CD4-positive, alpha-beta T cell treated with Interleukin-17A for 1 hour (primary cell): ENCODE results near the gene MIB2.

Source experiments
- DNase-seq: peaks from one replicate; pipeline ENCODE4 v3.0.0-alpha.2; 2020

Gene MIB2

DNA sequence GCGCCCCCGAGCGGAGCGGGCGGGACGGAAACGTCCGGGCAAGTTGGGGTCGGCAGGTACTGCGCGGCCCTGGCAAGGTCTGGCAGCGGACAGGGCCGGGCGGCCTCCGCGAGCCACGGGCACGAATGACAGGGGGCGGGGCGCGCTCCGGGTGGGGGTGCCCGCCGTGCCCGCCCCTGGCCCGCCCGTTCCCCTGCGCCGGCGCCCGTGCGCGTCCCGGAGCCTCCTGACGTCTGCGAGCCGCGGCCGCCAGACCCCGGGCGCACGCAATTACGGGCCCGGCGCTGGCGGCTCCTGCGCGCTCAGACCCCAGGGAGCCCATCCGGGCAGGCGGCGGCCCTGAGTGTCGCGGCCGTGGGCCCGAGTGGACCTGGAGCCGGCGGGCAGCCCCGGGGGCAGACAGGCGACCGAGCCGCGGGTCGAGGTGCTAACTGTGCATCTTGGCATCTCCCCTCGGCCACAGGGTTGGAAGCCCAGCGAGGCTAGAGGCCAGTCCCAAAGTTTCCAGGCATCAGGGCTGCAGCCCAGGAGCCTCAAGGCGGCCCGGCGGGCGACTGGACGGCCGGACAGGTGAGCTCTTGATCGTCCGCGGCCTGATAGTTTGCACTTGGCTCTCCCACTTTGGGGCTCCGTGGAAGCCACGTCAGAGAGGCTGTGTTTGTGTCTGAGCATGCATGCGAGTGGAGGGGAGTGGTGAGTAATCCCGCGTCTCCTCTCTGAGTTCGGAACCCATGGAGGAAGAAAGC is 918 bp downstream of the MIB2 start:
- peak; percentile 59 for DNase-seq

DNA sequence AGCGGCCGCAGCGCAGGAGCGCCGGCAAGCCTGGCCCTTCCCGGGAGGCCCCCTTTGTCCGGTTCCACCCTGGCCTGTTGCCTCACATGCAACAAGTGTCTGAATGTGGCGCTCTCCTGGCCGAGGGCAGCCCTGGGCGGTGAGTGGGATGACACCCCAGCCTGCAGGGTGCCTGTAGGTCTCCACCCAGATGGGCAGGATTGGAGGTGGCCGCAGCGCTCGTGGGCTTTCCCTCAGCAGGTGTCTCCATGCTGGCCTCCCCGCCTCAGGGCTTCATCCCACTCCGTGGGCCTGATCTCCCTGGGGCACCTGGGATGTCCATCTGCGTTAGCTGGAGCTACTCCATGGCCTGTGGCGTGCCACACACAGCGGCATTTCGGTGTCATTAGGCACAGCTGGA is 1.5 kb downstream of the MIB2 start:
- DNase-seq, result no peak

DNA sequence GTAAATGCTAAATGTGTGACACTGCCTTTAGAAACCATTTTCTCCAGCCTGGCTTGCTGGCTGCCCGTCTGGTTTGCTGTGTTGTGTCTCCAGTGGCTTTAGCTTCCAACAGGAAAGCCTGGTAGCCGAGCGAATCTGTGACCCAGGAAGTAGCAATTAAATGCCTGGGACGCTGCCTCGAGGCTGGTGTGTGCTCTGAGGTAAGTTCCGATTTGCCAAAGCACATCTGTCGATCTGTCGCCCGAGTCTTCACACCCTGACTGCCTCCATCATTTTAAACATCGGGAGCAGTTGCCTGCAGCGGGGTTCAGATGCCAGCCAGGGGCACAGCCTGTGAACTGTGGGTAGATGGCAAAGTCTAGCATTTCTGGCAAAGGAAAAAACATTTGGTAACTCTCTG is 2.2 kb downstream of the MIB2 start:
- DNase-seq, result no peak

DNA sequence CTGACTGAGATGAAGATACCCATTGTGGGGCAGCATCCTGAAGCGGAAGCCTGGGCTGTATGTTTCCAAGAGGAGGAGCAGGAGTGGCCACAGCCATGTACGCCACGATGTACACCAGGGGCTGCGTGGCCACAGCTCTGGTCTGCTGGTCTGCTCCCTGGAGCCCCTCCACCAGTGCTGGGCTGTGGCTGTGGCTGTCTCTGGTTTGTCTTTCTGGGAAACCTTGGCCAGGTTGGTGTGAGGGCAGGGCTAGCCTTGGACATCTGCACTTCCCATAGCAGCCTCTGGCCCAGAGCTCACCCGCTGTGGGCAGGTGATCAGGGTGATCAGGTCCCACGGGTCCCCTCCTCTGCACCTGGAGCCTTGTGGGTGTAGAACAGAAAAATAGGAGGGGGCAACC is 2.6 kb downstream of the MIB2 start:
- no peak for DNase-seq

- no peak for DNase-seq
These were observed 3.2 kb downstream of the MIB2 start for GRCh38 chr1:1618396-1619068.

DNA sequence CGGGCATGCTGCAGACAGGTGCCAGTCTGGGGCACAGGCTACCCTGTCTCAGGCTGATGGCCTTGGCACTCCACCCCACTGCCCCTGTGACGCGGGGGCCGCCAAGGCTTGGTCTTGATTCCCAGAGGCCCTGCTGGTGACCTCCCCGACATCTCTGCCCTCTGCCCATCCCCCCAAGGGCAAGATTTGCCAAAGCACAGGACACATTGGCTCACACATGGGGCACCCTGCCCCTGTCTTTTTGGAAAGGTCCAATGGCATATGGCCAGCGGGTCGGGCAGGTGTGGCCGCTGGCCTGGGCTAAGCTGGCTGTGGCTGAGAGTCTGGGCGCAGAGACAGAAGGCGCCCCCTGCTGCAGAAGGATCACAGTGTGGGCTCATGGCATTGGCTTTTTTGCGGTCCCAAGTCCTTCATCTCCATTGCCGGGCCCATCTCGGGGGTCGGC is 4.6 kb downstream of the MIB2 start:
- DNase-seq, result no peak

- no peak for DNase-seq
These were observed 5.3 kb downstream of the MIB2 start for GRCh38 chr1:1620433-1621139.

DNA sequence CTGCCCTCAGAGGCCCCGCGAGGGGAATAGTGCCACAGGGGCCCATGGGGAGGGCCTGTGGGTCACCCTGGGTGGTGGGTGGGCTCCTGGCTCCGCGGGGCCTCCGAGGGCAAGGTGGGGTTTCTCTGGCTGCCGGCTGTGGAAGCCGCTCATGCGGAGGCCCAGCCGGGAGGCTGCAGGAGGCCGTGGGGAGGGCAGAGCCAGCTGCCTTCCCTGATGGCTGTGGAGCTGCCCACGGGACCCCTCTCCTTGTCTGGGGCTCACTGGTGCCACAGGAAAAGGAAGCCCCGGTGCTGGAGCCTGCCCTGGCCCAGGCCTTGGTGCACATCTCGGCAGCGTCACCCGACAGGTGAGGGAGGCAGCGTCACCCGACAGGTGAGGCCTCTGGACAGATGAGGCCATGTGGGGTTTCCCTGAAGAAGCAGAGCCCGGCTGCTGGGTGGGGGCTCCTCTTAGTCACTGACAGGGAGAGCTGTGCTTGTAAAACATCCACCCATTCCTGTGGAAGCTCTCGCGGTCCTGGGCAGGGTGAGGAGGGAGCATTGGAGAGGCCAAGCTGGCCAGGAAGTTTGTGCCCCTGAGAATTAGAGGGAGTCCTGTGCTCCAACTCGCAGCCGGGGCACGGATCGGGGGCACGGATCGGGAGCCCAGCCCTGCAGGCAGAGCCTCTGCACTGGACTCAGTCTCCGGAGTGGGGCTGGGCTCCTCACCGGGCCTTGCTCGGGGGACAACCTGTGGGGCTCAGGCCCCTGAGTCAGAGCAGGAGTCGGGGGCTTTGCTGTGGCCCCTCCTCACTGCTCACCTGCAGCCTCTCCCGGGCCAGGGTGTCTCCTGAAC is 6.1 kb downstream of the MIB2 start:
- no peak for DNase-seq

DNA sequence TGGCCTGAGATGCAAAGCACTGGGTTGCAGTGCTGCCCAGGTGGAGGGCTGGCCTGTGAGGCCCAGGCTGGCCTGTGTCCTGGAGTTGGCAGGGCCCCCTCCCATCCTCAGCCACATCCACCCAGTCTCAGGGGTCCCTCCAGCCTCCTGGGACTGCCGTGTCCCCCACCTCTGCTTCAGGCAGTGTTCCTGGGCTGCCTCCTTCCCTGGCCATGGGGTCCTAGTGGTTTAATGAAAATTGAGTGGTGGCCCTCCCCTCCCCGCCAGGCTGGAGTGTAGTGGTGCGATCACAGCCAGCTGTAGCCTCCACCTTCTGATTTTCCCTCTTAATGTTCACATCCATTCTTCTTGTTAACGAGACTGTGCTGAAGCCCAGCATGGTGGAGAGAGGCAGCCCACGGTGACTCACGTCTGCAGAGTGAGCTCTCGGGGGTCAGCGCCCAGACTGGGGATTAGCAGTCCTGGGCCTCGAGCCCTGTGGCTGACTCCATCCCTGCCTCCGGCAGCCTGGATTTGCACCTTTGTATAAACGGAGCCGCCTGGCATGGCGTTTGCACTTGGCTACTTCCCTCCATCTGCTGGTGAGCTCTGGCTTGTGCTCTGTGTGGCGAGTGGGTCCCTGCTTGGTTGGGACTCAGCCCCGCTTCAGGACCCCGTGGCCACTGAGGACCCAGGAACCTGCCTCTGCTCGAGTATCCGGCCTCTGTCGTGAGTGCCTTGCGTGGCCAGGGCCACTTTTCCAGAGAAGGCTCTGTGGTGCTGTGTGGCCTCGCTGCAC is 6.9 kb downstream of the MIB2 start:
- no peak for DNase-seq

DNA sequence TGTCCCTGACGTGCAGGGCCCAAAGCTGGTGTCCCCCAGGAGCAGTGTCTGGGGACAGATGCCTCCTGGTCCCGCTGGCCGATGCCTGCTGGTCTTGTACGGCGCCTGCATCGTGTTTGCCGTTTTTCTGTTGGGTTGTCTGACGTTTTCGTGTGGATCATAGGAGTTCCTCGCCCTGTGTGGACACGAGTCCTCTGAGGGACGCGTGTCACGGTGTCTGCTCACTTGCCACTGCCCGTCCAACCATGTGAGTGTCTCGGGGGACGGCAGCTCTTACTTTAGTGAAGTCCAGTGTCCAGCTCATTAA is 7.4 kb downstream of the MIB2 start:
- no peak for DNase-seq

DNA sequence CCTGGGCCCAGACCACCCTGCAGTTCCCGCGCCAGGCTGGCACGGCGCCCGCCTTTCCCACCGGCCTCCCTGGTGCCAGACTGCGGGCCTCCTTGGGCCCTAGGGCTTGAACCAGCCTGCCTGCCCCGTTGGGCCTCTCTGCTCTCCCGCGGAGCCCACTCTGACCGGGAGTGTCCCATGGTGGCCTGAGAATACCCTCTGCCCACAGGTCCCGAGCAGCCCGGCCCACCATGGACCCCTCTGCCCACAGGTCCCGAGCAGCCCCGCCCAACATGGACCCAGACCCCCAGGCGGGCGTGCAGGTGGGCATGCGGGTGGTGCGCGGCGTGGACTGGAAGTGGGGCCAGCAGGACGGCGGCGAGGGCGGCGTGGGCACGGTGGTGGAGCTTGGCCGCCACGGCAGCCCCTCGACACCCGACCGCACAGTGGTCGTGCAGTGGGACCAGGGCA is 7.9 kb downstream of the MIB2 start:
- DNase-seq, result no peak

DNA sequence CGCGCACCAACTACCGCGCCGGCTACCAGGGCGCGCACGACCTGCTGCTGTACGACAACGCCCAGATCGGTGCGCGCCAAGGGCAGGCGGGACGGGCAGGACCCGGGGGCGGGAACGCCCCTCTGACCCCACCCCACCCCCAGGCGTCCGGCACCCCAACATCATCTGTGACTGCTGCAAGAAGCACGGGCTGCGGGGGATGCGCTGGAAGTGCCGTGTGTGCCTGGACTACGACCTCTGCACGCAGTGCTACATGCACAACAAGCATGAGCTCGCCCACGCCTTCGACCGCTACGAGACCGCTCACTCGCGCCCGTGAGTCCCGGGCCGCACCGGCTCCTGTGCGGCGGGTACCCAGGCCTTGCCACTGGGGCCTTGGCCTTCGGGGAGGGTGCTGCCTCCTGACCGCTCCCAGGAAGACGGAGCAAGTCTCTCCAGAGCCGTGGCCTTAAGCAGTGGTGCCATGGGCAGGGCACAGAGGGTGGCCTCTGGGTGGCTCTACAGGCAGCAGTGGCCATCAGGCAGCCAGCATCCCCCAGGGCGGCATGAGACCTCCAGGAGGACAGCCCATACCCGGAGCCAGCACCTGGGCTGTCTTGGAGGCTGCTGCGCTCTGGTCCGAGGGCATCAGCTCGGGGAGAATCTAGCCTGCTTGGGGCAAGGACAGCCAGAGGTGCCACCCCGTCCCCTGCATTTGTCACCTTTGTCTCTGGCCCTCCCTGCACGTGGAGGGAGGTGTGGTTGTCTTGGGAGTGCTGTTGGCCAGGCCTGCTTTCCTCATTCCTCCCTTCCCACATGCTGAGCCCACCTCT is 8.5 kb downstream of the MIB2 start:
- no peak for DNase-seq

DNA sequence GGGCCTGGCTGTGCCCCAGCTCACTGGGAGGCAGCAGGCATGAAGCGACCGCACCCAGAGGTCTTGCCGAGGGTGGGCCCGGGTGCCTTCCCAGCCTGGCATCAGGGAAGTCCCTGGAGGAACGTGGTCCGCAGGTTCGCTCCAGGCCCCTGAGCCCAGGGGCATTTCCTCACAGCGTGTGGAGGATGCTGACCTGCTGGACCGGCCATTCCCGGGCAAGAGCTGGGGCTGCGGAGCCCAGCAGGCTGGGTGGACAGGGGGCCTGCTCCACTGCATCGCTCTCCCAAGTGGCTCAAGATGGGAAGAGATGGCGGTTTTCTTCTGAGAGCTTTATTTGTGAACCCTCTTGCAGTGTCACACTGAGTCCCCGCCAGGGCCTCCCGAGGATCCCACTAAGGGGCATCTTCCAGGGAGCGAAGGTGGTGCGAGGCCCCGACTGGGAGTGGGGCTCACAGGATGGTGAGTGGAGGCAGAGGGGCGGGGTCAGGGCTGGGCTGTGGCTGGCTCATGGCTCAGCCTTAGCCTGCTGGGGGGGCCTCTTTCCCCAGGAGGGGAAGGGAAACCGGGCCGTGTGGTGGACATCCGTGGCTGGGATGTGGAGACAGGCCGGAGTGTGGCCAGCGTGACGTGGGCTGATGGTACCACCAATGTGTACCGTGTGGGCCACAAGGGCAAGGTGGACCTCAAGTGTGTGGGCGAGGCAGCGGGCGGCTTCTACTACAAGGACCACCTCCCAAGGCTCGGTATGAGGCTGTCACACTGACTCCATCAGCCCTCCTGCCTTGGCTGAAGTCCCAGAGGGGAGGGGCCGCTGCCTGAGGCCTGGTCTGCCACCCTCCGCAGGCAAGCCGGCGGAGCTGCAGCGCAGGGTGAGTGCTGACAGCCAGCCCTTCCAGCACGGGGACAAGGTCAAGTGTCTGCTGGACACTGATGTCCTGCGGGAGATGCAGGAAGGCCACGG is 9.4 kb downstream of the MIB2 start:
- DNase-seq, result no peak

DNA sequence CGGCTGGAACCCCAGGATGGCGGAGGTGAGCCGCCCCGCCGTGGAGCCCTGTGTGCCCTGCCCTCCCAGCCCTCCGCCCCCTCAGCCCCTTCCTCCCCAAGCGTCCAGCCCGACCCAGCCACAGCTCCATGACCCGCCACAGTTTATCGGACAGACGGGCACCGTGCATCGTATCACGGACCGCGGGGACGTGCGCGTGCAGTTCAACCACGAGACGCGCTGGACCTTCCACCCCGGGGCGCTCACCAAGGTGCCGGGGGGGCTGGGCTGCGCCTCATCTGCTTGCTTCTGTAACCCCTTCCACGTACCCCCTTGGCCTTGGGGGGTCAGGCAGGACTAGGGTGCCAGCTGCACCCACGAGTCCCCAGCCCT is 10.1 kb downstream of the MIB2 start:
- no peak for DNase-seq

GRCh38 chr1:1625824-1626206 is 10.5 kb downstream of the MIB2 start:
- no peak for DNase-seq

- no peak for DNase-seq
These were observed 11.2 kb downstream of the MIB2 start for GRCh38 chr1:1626207-1627141.

GRCh38 chr1:1627261-1627828 is 12.0 kb downstream of the MIB2 start:
- no peak for DNase-seq

DNA sequence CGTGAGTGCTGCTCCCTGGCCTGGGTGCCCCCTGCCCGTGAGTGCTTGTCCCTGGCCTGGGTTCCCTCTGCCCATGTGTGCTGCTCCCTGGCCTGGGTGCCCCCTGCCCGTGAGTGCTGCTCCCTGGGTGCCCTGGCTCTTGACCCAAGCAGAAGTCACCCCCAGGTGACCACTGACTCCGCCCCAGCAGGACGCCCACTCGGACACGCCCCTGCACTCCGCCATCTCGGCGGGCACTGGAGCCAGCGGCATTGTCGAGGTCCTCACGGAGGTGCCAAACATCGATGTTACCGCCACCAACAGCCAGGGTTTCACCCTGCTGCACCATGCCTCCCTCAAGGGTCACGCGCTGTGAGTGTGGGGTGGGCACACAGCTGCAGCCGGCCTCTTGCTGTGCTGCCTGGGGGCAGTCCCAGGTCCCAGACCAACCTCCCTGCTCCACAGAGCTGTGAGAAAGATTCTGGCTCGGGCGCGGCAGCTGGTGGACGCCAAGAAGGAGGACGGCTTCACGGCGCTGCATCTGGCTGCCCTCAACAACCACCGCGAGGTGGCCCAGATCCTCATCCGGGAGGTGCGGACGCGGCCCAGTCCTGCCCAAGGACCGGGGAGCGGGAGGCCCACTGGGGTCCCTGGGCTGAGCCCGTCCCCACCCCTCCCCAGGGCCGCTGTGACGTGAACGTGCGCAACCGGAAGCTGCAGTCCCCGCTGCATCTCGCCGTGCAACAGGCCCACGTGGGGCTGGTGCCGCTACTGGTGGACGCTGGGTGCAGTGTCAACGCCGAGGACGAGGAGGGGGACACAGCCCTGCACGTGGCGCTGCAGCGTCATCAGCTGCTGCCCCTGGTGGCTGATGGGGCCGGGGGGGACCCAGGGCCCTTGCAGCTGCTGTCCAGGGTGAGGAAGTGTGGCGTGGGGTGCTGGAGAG is 12.8 kb downstream of the MIB2 start:
- DNase-seq, result no peak
